ENCODE measurements around the gene WDPCP. TPM values are rescaled to one million over a fixed set of nuclear protein-coding genes. Genes with fewer than 3 reads are reported as not detected.

Gene WDPCP
- total and polyA plus RNA-seq, 10 of the 15 experiments (the other 5 are each of a cell fraction or from before 2014, with no cell fraction given), result 2.1 to 7.9 (median 4.6) TPM

DNA sequence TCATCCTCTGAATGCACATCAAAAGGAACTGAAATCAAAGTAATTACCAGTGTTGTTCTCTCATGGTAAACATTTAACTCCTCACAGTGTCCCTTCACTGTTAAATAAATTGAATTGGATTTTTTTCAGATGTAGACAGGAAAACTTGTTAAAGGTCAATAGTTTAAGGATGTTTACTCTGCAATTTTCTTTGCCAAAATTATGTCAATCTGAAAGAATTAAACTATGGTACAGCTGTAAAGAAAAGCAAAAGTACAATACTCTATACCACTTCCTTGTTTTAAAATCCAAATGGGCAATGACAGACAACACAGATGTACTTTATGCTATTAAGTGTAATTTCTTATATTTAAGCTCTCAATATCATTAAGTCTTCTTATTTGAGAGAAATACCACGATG lies 153.2 kb downstream of the WDPCP start (continued):
- TF ChIP-seq JUNB (IDR thresholded peaks at IDR 0.05) (no peak), KDM1A (IDR thresholded peaks at IDR 0.05; ENCODE audit: borderline replicate concordance) (no peak), TCF12 (IDR thresholded peaks at IDR 0.05; ENCODE audit: low read depth, low read length) (no peak), CBFB (IDR thresholded peaks at IDR 0.05; ENCODE audit: low read depth) (no peak)
- TF ChIP-seq, protein P1, sequence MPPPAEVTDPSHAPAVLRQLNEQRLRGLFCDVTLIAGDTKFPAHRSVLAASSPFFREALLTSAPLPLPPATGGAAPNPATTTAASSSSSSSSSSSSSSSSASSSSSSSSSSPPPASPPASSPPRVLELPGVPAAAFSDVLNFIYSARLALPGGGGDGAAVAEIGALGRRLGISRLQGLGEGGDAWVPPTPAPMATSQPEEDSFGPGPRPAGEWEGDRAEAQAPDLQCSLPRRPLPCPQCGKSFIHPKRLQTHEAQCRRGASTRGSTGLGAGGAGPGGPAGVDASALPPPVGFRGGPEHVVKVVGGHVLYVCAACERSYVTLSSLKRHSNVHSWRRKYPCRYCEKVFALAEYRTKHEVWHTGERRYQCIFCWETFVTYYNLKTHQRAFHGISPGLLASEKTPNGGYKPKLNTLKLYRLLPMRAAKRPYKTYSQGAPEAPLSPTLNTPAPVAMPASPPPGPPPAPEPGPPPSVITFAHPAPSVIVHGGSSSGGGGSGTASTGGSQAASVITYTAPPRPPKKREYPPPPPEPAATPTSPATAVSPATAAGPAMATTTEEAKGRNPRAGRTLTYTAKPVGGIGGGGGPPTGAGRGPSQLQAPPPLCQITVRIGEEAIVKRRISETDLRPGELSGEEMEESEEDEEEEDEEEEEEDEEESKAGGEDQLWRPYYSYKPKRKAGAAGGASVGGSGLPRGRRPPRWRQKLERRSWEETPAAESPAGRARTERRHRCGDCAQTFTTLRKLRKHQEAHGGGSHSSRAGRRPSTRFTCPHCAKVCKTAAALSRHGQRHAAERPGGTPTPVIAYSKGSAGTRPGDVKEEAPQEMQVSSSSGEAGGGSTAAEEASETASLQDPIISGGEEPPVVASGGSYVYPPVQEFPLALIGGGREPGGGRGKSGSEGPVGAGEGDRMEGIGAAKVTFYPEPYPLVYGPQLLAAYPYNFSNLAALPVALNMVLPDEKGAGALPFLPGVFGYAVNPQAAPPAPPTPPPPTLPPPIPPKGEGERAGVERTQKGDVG (CRISPR knock-in tag; IDR thresholded peaks at IDR 0.05), result no peak
- TF ChIP-seq, protein P2, sequence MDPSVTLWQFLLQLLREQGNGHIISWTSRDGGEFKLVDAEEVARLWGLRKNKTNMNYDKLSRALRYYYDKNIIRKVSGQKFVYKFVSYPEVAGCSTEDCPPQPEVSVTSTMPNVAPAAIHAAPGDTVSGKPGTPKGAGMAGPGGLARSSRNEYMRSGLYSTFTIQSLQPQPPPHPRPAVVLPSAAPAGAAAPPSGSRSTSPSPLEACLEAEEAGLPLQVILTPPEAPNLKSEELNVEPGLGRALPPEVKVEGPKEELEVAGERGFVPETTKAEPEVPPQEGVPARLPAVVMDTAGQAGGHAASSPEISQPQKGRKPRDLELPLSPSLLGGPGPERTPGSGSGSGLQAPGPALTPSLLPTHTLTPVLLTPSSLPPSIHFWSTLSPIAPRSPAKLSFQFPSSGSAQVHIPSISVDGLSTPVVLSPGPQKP (IDR thresholded peaks at IDR 0.05; ENCODE audit: low read depth, low read length), result no peak

GRCh38 chr2:63434024-63435001 lies 154.0 kb downstream of the WDPCP start:
- no TSS peak for BruUV-seq (replicated peaks)
- Histone ChIP-seq H2AFZ (ENCODE audit: control insufficient read depth, low read depth, low read length) (no peak overlapping the region), H3K27me3 (replicated peaks in 1 of 2; ENCODE audit: control insufficient read depth in 2 of 2, insufficient read depth in 2 of 2, low read length in 1 of 2) (no peaks in the 10 kb centered on the region), H3K4me2 (ENCODE audit: control insufficient read depth, insufficient read depth) (no peak overlapping the region), H3K4me3 (no peak overlapping the region), H3K9ac (ENCODE audit: control insufficient read depth, insufficient read depth, low read length) (no peak overlapping the region), H3K27ac (ENCODE audit: control insufficient read depth, insufficient read depth) (no peak overlapping the region), H3K79me2 (ENCODE audit: control insufficient read depth, insufficient read depth, low read length) (no peaks in the 10 kb centered on the region), H4K20me1 (ENCODE audit: control insufficient read depth, insufficient read depth) (no peaks in the 10 kb centered on the region), H3K9me3 (replicated peaks; ENCODE audit: control insufficient read depth, insufficient read depth, low read length) (no peaks in the 10 kb centered on the region; the same call in 2 of the 3 replicates), H3K36me3 (ENCODE audit: control insufficient read depth in 2 of 2, insufficient read depth in 2 of 2, low read length in 1 of 2) (no peaks in the 10 kb centered on the region), H3K4me1 (ENCODE audit: control insufficient read depth, insufficient read depth, low read length) (no peaks in the 10 kb centered on the region)
- ChIA-PET SMC1A (ENCODE audit: uncharacterized antibody, unreplicated experiment) (interaction anchor here (0.9 to 1.4 kb wide), 3 partner anchors 9 to 12 kb away, joined by 3 to 5 read pairs (median 5); no protein-coding TSS in a partner anchor), RAD21 (ENCODE audit: unreplicated experiment) (no interaction called here), POLR2A (no interaction called here), CTCF (interaction anchor here (0.7 to 2.5 kb wide), 2 partner anchors 9 to 448 kb away, joined by 3 to 9 read pairs; no protein-coding TSS in a partner anchor)
- intact Hi-C loops (cut with micrococcal nuclease; ENCODE audit: unreplicated experiment) (no loop called here), in situ Hi-C loops (cut with MboI) (no loop called here)
- ATAC-seq (no peak), FAIRE-seq (no peak), DNase-seq (ENCODE audit: low read depth, low spot score) (no peak)
- 95% methylated on average over 12 of the region's 12 CpGs for WGBS (ENCODE audit: insufficient coverage, insufficient replicate concordance, low lambda C conversion rate, missing lambda C conversion rate)
- TF ChIP-seq BRCA1 (IDR thresholded peaks at IDR 0.05; ENCODE audit: low read depth, low read length) (no peak), RFX5 (IDR thresholded peaks at IDR 0.05; ENCODE audit: low read depth, low read length) (no peak), ASH2L (IDR thresholded peaks at IDR 0.05; ENCODE audit: borderline replicate concordance, low read depth) (no peak), SMAD1 (IDR thresholded peaks at IDR 0.05; ENCODE audit: low read depth, partially characterized antibody) (no peak)
- TF ChIP-seq, protein P3, sequence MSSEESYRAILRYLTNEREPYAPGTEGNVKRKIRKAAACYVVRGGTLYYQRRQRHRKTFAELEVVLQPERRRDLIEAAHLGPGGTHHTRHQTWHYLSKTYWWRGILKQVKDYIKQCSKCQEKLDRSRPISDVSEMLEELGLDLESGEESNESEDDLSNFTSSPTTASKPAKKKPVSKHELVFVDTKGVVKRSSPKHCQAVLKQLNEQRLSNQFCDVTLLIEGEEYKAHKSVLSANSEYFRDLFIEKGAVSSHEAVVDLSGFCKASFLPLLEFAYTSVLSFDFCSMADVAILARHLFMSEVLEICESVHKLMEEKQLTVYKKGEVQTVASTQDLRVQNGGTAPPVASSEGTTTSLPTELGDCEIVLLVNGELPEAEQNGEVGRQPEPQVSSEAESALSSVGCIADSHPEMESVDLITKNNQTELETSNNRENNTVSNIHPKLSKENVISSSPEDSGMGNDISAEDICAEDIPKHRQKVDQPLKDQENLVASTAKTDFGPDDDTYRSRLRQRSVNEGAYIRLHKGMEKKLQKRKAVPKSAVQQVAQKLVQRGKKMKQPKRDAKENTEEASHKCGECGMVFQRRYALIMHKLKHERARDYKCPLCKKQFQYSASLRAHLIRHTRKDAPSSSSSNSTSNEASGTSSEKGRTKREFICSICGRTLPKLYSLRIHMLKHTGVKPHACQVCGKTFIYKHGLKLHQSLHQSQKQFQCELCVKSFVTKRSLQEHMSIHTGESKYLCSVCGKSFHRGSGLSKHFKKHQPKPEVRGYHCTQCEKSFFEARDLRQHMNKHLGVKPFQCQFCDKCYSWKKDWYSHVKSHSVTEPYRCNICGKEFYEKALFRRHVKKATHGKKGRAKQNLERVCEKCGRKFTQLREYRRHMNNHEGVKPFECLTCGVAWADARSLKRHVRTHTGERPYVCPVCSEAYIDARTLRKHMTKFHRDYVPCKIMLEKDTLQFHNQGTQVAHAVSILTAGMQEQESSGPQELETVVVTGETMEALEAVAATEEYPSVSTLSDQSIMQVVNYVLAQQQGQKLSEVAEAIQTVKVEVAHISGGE (CRISPR knock-in tag; IDR thresholded peaks at IDR 0.05), result no peak
- TF ChIP-seq, protein P4, sequence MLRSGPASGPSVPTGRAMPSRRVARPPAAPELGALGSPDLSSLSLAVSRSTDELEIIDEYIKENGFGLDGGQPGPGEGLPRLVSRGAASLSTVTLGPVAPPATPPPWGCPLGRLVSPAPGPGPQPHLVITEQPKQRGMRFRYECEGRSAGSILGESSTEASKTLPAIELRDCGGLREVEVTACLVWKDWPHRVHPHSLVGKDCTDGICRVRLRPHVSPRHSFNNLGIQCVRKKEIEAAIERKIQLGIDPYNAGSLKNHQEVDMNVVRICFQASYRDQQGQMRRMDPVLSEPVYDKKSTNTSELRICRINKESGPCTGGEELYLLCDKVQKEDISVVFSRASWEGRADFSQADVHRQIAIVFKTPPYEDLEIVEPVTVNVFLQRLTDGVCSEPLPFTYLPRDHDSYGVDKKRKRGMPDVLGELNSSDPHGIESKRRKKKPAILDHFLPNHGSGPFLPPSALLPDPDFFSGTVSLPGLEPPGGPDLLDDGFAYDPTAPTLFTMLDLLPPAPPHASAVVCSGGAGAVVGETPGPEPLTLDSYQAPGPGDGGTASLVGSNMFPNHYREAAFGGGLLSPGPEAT (IDR thresholded peaks at IDR 0.05; ENCODE audit: low read depth), result no peak
